Endothelial cell of umbilical vein (primary cell): ENCODE results near the gene SSH3. TPM values are rescaled to one million over a fixed set of nuclear protein-coding genes. Genes with fewer than 3 reads are reported as not detected.

Source experiments
- BruUV-seq: library from RNA; stranded (reverse); fragments of 400-500 nt; replicated peaks from 2 replicates; lab custom pipeline; 2021; lab: Mats Ljungman, UMichigan
- CTCF ChIA-PET: fragments of 300-600, 350-600 bp; sonication (Branson Sonifier 250); formaldehyde crosslinking; loops from one replicate; lab custom pipeline; 2021; ENCODE audit warnings: antibody characterized with exemption, inconsistent platforms; lab: Charles Lee
- POLR2A ChIA-PET: fragments of 300-600, 350-600 bp; sonication (Branson Sonifier 250); formaldehyde crosslinking; loops from one replicate; lab custom pipeline; 2021; ENCODE audit warnings: antibody characterized with exemption, inconsistent platforms; lab: Charles Lee
- DNase-seq: peaks from one replicate; pipeline ENCODE4 v3.0.0-alpha.2; 2011; ENCODE audit warnings: low read depth, low spot score
- FAIRE-seq: peaks from 2 replicates; lab custom pipeline; 2011; peaks lifted over from hg19 to GRCh38; lab: Jason Lieb, UNC
- H2AFZ ChIP-seq: 2 replicates; pipeline ENCODE4 v1.6.0; 2012; ENCODE audit warnings: low read depth, low read length, control low read depth, inconsistent platforms
- H3K27ac ChIP-seq: 2 replicates; pipeline ENCODE4 v1.5.1; 2011; ENCODE audit warnings: low read depth, mild to moderate bottlenecking, control low read depth, low read length, moderate library complexity; ENCODE audit not compliant: insufficient read depth
- H3K27me3 ChIP-seq, 2 experiments: 2 replicates each; pipeline versions ENCODE4 v1.6.0 to v1.6.1; 2011; ENCODE audit warnings: low read length in 2 of 2, mixed read lengths in 1 of 2; ENCODE audit not compliant: control insufficient read depth in 2 of 2, insufficient read depth in 2 of 2
- H3K36me3 ChIP-seq, 2 experiments: 2 replicates in 1 of 2; 3 replicates in 1 of 2; pipeline ENCODE4 v1.5.1; 2011; ENCODE audit warnings: low read length in 2 of 2, mild to moderate bottlenecking in 1 of 2, moderate library complexity in 1 of 2; ENCODE audit not compliant: control insufficient read depth in 2 of 2, insufficient read depth in 2 of 2; ENCODE audit errors: extremely low read depth in 1 of 2
- H3K4me1 ChIP-seq: 3 replicates; pipeline ENCODE4 v1.5.1; 2011; ENCODE audit warnings: mild to moderate bottlenecking, low read length; ENCODE audit not compliant: control insufficient read depth, insufficient read depth; ENCODE audit errors: extremely low read depth
- H3K4me2 ChIP-seq: 2 replicates; pipeline ENCODE4 v1.6.1; 2011; ENCODE audit warnings: low read length, control low read depth, mixed read lengths; ENCODE audit not compliant: insufficient read depth
- H3K4me3 ChIP-seq, 3 experiments: fragments of 200-600 bp in 1 of 3; sonication (generic), shearing (Covaris generic) in 1 of 3; replicated peaks in 1 of 3; 2 replicates each; pipeline ENCODE4 v1.5.1; 2011 to 2016; ENCODE audit warnings: control low read depth in 3 of 3, low read length in 3 of 3, mild to moderate bottlenecking in 2 of 3, inconsistent platforms in 1 of 3, low read depth in 1 of 3, moderate library complexity in 1 of 3; ENCODE audit not compliant: insufficient read depth in 1 of 3
- H3K79me2 ChIP-seq: 2 replicates; pipeline ENCODE4 v1.6.0; 2012; ENCODE audit warnings: low read length, inconsistent platforms; ENCODE audit not compliant: control insufficient read depth, insufficient read depth
- H3K9ac ChIP-seq: replicated peaks from 2 replicates; pipeline ENCODE3; 2011; ENCODE audit warnings: low read length, control low read depth; ENCODE audit not compliant: insufficient read depth; ENCODE audit errors: extremely low read depth
- H3K9me1 ChIP-seq: replicated peaks from 3 replicates; pipeline ENCODE4 v1.6.0; 2011; ENCODE audit warnings: mild to moderate bottlenecking, low read length; ENCODE audit not compliant: control insufficient read depth, insufficient read depth; ENCODE audit errors: extremely low read depth
- H3K9me3 ChIP-seq: replicated peaks from 2 replicates; pipeline ENCODE4 v1.5.1; 2012; ENCODE audit warnings: low read length, inconsistent platforms; ENCODE audit not compliant: control insufficient read depth, insufficient read depth
- H4K20me1 ChIP-seq: replicated peaks from 2 replicates; pipeline ENCODE3; 2011; ENCODE audit warnings: mild to moderate bottlenecking, low read length; ENCODE audit not compliant: control insufficient read depth, insufficient read depth; ENCODE audit errors: extremely low read depth
- CTCF ChIP-seq, 2 donors: IDR thresholded peaks; 1 replicate in 1 of 2; 2 replicates in 1 of 2; pipeline ENCODE4 v1.5.1; 2011; ENCODE audit warnings: low read length in 2 of 2, mild to moderate bottlenecking in 2 of 2, moderate library complexity in 2 of 2, control low read depth in 1 of 2, inconsistent platforms in 1 of 2, low read depth in 1 of 2; ENCODE audit not compliant: insufficient read depth in 1 of 2; ENCODE audit errors: extremely low read depth in 1 of 2
- JUN ChIP-seq: IDR thresholded peaks from 2 replicates; pipeline ENCODE4 v1.6.1; 2011; ENCODE audit warnings: borderline replicate concordance, low read depth; ENCODE audit not compliant: insufficient read length, insufficient read depth
- MAX ChIP-seq: IDR thresholded peaks from 2 replicates; pipeline ENCODE4 v1.6.1; 2011; ENCODE audit not compliant: insufficient read depth, insufficient read length
- MYC ChIP-seq: IDR thresholded peaks from one replicate; pipeline ENCODE4 v1.6.1; 2011; ENCODE audit warnings: mild to moderate bottlenecking, low read depth, low read length
- POLR2A ChIP-seq: IDR thresholded peaks from 2 replicates; pipeline ENCODE4 v1.6.1; 2012; ENCODE audit warnings: low read depth, mild to moderate bottlenecking, control low read depth, low read length
- POLR2AphosphoS5 ChIP-seq: IDR thresholded peaks from 2 replicates; pipeline ENCODE4 v1.6.1; 2012; ENCODE audit warnings: low read depth, mild to moderate bottlenecking, control low read depth, low read length, moderate library complexity; ENCODE audit not compliant: insufficient read depth
- dilution Hi-C: fragments of 300-500 bp; cut with MboI; formaldehyde crosslinking; loops from one replicate; pipeline ENCODE4 v1.15.0; 2019; ENCODE audit warnings: low sequenced_read_pairs; ENCODE audit not compliant: extremely low pct_ligation_motif_present
- intact Hi-C: fragments of 100-400 bp; cut with micrococcal nuclease; formaldehyde crosslinking; loops from one replicate; pipeline ENCODE4 v1.10.0; 2022
- polyA plus RNA-seq, 4 experiments: library from polyadenylated mRNA; depleted of rRNA in 3 of 4; stranded (reverse) in 3 of 4; unstranded in 1 of 4; fragments of >200 nt; gene quantifications; 2 replicates each; pipeline versions ENCODE4 v1.2.1 to v1.2.3, GENCODE V29; 2011 to 2012; ENCODE audit warnings: missing spikeins in 1 of 4
- total RNA-seq: library from RNA; stranded (reverse); gene quantifications from 2 replicates; pipeline ENCODE4 v1.2.3, GENCODE V29; 2021

The SSH3 gene
- total and polyA plus RNA-seq, 2 donors (not counting 3 experiments of a cell fraction or from before 2014, with no cell fraction given): 14.3 to 16.5 TPM

- H2AFZ ChIP-seq: no peak overlapping the region
- H3K27me3 ChIP-seq: no peaks in the 10 kb centered on the region
- H3K4me1 ChIP-seq: peaks cover 29% of the 10 kb centered on the region
- dilution Hi-C loops (no loop called here), intact Hi-C loops (loop anchor here (10.0 kb wide), 1 partner anchor 240 kb away; the partner anchor contains the start of genes CDK2AP2 and PITPNM1)
- ChIA-PET POLR2A (no interaction called here), CTCF (interaction anchor here (1.4 to 4.9 kb wide), 4 partner anchors 12 to 183 kb away, joined by 5 to 151 read pairs (median 48); no protein-coding TSS in a partner anchor)
- no peak overlapping the region for H3K4me2 ChIP-seq
- H4K20me1 ChIP-seq: no peaks in the 10 kb centered on the region
- no peak overlapping the region for H3K4me3 ChIP-seq
- peaks cover 0 to 2% of the 10 kb centered on the region in 2 experiments for H3K36me3 ChIP-seq
- no peak for FAIRE-seq
- BruUV-seq: no TSS peak
- H3K9me1 ChIP-seq: no peaks in the 10 kb centered on the region
- no peak for TF ChIP-seq MYC
- no peak overlapping the region for H3K9ac ChIP-seq
- no peak for DNase-seq
- H3K9me3 ChIP-seq: no peaks in the 10 kb centered on the region
- no peak overlapping the region for H3K27ac ChIP-seq
- H3K79me2 ChIP-seq: peaks cover 33% of the 10 kb centered on the region
These were observed 38.3 kb upstream of the SSH3 start for GRCh38 chr11:67264877-67265632.

GRCh38 chr11:67265633-67266448 is 37.5 kb upstream of the SSH3 start:
- dilution Hi-C loops (no loop called here), intact Hi-C loops (loop anchor here (1.0 to 10.0 kb wide), 3 partner anchors 22 to 239 kb away; partner anchors contain the start of genes CDK2AP2 and PITPNM1)
- no peaks in the 10 kb centered on the region for H3K9me3 ChIP-seq
- peaks cover 41% of the 10 kb centered on the region for H3K79me2 ChIP-seq
- H3K9me1 ChIP-seq: no peaks in the 10 kb centered on the region
- FAIRE-seq (peak; percentile 31), DNase-seq (peak; percentile 45)
- peaks cover 37% of the 10 kb centered on the region for H3K4me1 ChIP-seq
- POLR2A ChIA-PET: no interaction called here
- peak; percentile 62 to 79 for TF ChIP-seq CTCF (IDR thresholded peaks at IDR 0.05; ENCODE audit: extremely low read depth in 1 of 2, insufficient read depth in 1 of 2, low read depth in 1 of 2, low read length in 2 of 2)
- no peak for TF ChIP-seq POLR2A
- no peak for TF ChIP-seq POLR2AphosphoS5
- TF ChIP-seq MAX: no peak
- TF ChIP-seq JUN: no peak
- H3K27me3 ChIP-seq: no peaks in the 10 kb centered on the region
- H2AFZ ChIP-seq: peak overlapping the region; percentile 29
- H4K20me1 ChIP-seq: no peaks in the 10 kb centered on the region
- BruUV-seq: no TSS peak
- H3K27ac ChIP-seq: no peak overlapping the region
- no peak overlapping the region for H3K4me2 ChIP-seq
- no peak overlapping the region for H3K9ac ChIP-seq
- CTCF ChIA-PET: interaction anchor here (0.9 to 4.9 kb wide), 11 partner anchors 12 to 185 kb away, joined by 4 to 151 read pairs (median 10); partner anchors contain the start of gene ANKRD13D
- no peak overlapping the region for H3K4me3 ChIP-seq
- H3K36me3 ChIP-seq: peaks cover 0 to 2% of the 10 kb centered on the region in 2 experiments
